Progenitor cell of endocrine pancreas (in vitro differentiated cells): ENCODE data around the gene PARP2. TPM values are rescaled to one million over a fixed set of nuclear protein-coding genes. Genes with fewer than 3 reads are reported as not detected.

Experiments
- DNase-seq: peaks from one replicate; pipeline ENCODE4 v3.0.0; 2021; ENCODE audit warnings: low spot score; ENCODE audit not compliant: unreplicated experiment
- H3K27ac Mint-ChIP-seq: 2 replicates; pipeline ENCODE4 v1.8.0; 2021; ENCODE audit warnings: mild to moderate bottlenecking, moderate library complexity, mixed read lengths
- H3K27me3 Mint-ChIP-seq: 2 replicates; pipeline ENCODE4 v1.8.0; 2021; ENCODE audit warnings: mixed read lengths
- H3K36me3 Mint-ChIP-seq: 2 replicates; pipeline ENCODE4 v1.8.0; 2022; ENCODE audit warnings: mixed read lengths; ENCODE audit not compliant: insufficient read depth
- H3K4me1 Mint-ChIP-seq: 2 replicates; pipeline ENCODE4 v1.8.0; 2021; ENCODE audit warnings: low read depth, mixed read lengths
- H3K4me3 Mint-ChIP-seq: 2 replicates; pipeline ENCODE4 v1.8.0; 2021; ENCODE audit warnings: low read depth, mild to moderate bottlenecking, moderate library complexity, mixed read lengths
- H3K9me3 Mint-ChIP-seq: 2 replicates; pipeline ENCODE4 v1.8.0; 2021; ENCODE audit warnings: low read depth, mixed read lengths
- long read RNA-seq: library from polyadenylated mRNA; unstranded; transcript quantifications from one replicate; pipeline ENCODE4 v2.0.0, GENCODE V29; 2020
- total RNA-seq: library from RNA; stranded (reverse); gene quantifications from 2 replicates; pipeline ENCODE4 v1.2.1, GENCODE V29; 2021
- TF ChIP-seq, protein P1 (sequence below): fragments of 200-600 bp; sonication (generic); IDR thresholded peaks from one replicate; pipeline ENCODE4 v1.5.0; 2021; ENCODE audit warnings: antibody characterized with exemption, mild to moderate bottlenecking; ENCODE audit not compliant: unreplicated experiment

Gene PARP2
- 32.2 and 35.6 TPM in 2 replicates for total RNA-seq
- long read RNA-seq, transcript PARP2-202 (16 exons, 1,881 nt), result major isoform, 60 of 93 reads
- long read RNA-seq, partial matches to known transcripts, result 7 of 93 reads
- long read RNA-seq, other reads (novel, unspliced or antisense), result 26 of 93 reads

DNA sequence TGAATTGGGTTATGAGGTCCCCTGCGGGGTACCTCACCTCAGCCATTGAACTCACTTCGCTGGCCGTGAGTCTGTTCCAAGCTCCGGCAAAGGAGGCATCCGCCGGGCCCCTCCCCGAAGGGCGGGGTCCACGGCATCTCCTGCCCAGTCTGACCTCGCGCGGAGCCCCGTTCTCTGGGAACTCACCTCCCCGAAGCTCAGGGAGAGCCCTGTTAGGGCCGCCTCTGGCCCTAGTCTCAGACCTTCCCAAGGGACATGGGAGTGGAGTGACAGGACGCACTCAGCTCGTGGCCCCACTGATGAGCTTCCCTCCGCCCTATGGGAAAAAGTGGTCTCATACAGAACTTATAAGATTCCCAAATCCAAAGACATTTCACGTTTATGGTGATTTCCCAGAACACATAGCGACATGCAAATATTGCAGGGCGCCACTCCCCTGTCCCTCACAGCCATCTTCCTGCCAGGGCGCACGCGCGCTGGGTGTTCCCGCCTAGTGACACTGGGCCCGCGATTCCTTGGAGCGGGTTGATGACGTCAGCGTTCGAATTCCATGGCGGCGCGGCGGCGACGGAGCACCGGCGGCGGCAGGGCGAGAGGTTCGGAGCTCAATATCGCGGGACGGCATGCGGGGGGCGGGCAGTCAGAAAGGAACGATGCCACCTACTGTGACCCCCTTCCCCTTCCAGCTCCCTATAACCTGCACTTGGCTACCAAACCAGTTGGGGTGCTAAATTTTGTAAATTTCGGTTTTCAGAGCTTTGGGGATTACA is at the start of gene PARP2:
PARP2 (plus strand) TSS at position 544 of the 770 bp plus-strand sequence; CDS start at position 551, 7 bp downstream.
- Mint-ChIP-seq H3K4me1 (no peaks in the 10 kb centered on the region), H3K9me3 (no peaks in the 10 kb centered on the region), H3K27ac (peak within 1 kb of the TSS; percentile 99), H3K36me3 (peaks cover 10% of the 10 kb centered on the region), H3K4me3 (peak within 1 kb of the TSS; percentile 92), H3K27me3 (no peaks in the 10 kb centered on the region)
- TF ChIP-seq, protein P1, sequence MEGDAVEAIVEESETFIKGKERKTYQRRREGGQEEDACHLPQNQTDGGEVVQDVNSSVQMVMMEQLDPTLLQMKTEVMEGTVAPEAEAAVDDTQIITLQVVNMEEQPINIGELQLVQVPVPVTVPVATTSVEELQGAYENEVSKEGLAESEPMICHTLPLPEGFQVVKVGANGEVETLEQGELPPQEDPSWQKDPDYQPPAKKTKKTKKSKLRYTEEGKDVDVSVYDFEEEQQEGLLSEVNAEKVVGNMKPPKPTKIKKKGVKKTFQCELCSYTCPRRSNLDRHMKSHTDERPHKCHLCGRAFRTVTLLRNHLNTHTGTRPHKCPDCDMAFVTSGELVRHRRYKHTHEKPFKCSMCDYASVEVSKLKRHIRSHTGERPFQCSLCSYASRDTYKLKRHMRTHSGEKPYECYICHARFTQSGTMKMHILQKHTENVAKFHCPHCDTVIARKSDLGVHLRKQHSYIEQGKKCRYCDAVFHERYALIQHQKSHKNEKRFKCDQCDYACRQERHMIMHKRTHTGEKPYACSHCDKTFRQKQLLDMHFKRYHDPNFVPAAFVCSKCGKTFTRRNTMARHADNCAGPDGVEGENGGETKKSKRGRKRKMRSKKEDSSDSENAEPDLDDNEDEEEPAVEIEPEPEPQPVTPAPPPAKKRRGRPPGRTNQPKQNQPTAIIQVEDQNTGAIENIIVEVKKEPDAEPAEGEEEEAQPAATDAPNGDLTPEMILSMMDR, result no peak
- DNase-seq, result peak; percentile 98

DNA sequence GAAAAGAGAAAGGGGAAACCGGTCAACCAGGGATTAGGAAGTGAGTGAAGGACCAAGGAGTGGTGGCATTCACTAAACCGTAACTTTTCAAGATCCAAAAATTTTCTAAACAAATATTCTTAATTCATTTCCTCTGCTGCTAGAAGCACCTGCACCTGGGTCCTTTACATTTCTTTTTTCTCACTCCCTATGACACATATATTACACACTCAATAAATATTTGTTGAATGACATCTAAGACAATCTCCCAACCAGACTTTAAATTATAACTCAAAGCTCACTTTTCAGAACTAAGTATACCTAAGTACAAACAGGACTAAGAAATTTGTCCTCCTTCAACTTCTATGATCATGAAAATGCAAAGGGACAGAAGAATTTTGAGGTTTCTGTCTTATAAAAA is 48.8 kb upstream of the PARP2 start:
- TF ChIP-seq, protein P1, result no peak
- Mint-ChIP-seq H3K27ac (no peak overlapping the region), H3K36me3 (peaks cover 20% of the 10 kb centered on the region), H3K9me3 (no peaks in the 10 kb centered on the region), H3K27me3 (no peaks in the 10 kb centered on the region), H3K4me3 (no peak overlapping the region), H3K4me1 (no peaks in the 10 kb centered on the region)
- DNase-seq, result no peak

DNA sequence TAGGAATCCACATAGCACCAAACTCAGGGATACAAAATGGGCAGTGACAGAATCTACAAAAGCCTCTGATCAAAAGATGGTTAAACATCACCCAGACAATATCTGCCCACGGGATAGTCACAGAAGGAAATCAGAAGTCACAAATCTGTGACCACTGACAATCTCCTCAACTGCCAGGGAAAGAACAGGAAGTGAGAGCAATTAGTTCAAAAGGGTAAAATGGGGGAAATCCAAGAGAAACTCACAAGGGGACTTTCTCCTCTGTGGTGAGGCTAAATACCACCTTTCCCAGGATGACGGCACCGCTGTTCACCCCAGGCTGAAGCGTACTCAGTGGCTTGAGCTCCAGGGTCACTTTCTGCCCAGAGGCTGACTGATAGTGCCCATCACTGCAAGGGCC is 48.4 kb upstream of the PARP2 start:
- Mint-ChIP-seq H3K9me3 (no peaks in the 10 kb centered on the region), H3K27me3 (no peaks in the 10 kb centered on the region), H3K4me1 (no peaks in the 10 kb centered on the region), H3K36me3 (peaks cover 18% of the 10 kb centered on the region), H3K4me3 (no peak overlapping the region), H3K27ac (no peak overlapping the region)
- no peak for DNase-seq
- TF ChIP-seq, protein P1, result no peak

GRCh38 chr14:20302042-20302755 is 41.2 kb upstream of the PARP2 start:
- no peak overlapping the region for H3K27ac Mint-ChIP-seq
- H3K4me1 Mint-ChIP-seq, result peaks cover 13% of the 10 kb centered on the region
- no peaks in the 10 kb centered on the region for H3K27me3 Mint-ChIP-seq
- TF ChIP-seq, protein P1, result no peak
- H3K36me3 Mint-ChIP-seq, result peaks cover 10% of the 10 kb centered on the region
- no peak overlapping the region for H3K4me3 Mint-ChIP-seq
- no peak for DNase-seq
- H3K9me3 Mint-ChIP-seq, result no peaks in the 10 kb centered on the region

- TF ChIP-seq, protein P1, result peak; percentile 96
- peak within 1 kb of the TSS; percentile 75 for H3K27ac Mint-ChIP-seq
- H3K9me3 Mint-ChIP-seq, result peaks cover 3% of the 10 kb centered on the region
- peaks cover 8% of the 10 kb centered on the region for H3K36me3 Mint-ChIP-seq
- peak; percentile 70 for DNase-seq
- no peaks in the 10 kb centered on the region for H3K27me3 Mint-ChIP-seq
- peak within 1 kb of the TSS; percentile 83 for H3K4me3 Mint-ChIP-seq
- H3K4me1 Mint-ChIP-seq, result peaks cover 13% of the 10 kb centered on the region
Observed at GRCh38 chr14:20305265-20306078, 38.0 kb upstream of the PARP2 start, which contains the start of gene TTC5. Gene TTC5 (minus strand): TSS chr14:20305951. CDS start chr14:20305937, 14 bp downstream.
